Measurements from ENCODE around the gene TSC22D4.

TSC22D4 gene

DNA sequence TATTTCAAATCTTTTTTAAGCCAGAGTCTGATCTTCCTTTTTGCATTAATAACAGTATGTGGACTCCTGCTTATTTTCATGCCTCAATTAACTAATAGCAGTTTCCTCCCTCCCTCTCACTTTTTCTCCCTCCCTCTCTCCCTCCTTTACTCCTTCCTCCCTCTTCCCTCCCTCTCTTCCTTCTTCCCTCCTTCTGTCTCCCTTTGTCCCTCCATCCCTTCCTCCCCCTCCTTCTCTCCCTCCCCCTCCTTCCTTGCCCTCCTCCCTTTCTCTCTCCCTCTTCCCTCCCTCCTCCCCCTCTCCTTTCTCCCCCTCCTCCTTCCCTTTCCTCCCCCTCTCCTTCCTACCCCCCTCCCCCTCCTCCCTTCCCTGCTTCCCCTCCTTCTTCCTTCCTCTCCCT lies 52.5 kb downstream of the TSC22D4 start:
- DNase-seq: no peak

DNA sequence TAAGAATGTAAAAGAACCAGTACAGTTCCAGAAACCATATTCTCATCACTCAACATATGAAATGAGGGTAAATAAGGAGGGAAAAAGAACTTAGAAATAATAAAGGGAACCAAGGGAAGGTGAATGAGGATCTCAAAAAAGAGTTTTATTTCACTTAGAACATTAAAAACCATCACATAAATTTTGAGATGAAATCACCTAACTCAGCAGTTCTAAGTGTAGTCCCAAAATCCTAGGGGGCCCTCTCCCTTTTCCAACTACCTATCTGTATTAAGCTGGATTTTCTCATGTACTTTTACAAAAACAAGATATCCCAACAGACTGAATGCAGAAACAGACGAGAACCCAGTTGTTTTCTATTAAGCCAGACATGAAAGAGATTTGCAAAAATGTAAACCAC lies 53.7 kb downstream of the TSC22D4 start:
- no peak for DNase-seq

DNA sequence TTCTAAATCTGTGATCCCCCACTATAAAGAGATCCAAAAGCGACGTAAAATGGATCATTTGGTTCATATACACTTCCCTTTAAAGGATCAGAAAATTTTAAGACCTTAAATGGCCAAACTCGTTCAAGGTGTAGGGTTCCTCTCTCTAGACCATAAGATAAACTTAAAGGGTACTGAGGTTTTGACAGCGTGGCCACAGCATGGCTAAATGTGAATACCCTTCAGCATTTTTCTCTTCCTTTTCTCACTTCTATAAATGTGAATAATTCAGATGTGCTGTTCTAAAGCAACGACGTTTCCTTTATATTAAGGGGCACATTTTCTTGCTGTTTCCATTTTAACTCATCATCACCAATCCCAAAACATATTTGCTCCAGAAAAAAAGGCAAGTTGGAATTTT lies 55.7 kb downstream of the TSC22D4 start:
- DNase-seq: no peak

DNA sequence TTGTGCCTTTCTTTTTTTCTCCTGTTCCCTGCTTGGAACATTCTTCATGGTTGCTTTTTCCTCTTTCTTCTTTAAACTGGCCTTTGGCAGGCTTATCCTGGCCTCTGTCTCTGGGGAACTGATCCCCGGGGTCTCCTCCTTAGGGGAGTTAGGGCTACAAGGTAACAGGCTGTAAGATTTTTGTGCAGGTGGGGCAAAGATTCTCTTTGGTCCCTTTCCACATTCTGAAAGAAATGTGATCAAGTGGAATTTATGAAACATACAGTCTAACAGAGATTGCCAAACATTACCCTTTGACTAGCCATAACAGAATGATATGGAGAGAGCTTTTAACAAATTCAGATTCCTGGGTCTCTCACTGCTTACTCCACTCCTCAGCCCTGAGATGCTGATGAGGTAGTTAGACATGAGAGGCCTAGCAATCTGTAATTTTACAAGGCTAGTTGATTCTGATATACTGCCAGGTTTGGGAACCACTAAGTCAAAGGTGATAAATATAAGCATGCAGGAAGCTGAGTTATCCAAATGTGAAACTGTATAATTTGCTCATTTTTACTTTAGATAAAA lies 59.3 kb downstream of the TSC22D4 start:
- DNase-seq: no peak

DNA sequence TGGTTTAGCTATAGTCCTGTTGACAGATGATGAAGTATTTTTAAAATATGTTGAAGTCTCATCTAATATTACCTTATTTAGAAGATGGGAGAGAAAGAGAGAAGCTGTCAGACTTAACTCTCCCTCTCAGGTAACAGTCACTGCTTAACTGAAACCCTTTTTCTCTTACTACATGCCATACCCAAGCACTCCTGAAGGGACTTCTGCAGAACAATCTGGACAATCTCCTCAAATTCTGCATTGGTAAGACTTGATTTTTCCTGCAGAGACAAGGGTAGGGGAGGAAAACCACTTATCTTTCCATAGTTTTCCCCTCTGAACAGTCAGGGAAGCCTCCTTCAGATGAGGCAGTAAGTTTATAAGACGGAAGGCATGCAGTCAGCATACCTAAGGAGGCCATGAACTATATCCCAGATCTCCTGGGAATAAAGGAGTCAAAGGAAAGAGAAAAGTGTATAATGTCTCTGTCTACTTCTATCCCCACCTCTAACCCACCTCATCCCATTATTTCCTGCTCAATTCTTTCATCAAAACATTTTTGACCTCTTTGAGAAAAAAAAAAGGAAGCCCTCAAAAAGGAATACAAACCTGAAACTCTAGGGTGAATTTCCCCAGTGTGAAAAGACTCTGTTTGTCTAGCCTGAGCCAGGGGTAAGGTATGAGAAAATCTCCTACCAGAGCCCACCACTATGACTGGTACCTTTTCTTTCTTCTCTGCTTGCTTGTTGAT lies 59.9 kb downstream of the TSC22D4 start:
- no peak for DNase-seq
